Immature natural killer cell (primary cell): Measurements from ENCODE around the gene ADAP1. TPM values are rescaled to one million over a fixed set of nuclear protein-coding genes. Genes with fewer than 3 reads are reported as not detected.
A peak's percentile ranks its signal among the peaks of the same experiment; 100 is the strongest.
"Not testable (repeated sequence)": the region's sequence is repeated elsewhere in the genome, so short reads cannot be mapped to it uniquely, and the experiment has no call there.

Experiments
- DNase-seq, 3 donors: peaks; one replicate each; pipeline ENCODE4 v3.0.0; 2022; ENCODE audit warnings: mixed read lengths in 1 of 3
- H3K27ac Mint-ChIP-seq, 6 donors: one replicate each; pipeline ENCODE4 v1.8.0; 2020; ENCODE audit warnings: mixed read lengths in 6 of 6, mild to moderate bottlenecking in 5 of 6, inconsistent platforms in 4 of 6, moderate library complexity in 3 of 6
- H3K27me3 Mint-ChIP-seq, 3 donors: one replicate each; pipeline ENCODE4 v1.8.0; 2020 to 2021; ENCODE audit warnings: low read depth in 3 of 3, mild to moderate bottlenecking in 3 of 3, mixed read lengths in 3 of 3, moderate library complexity in 3 of 3, inconsistent platforms in 1 of 3
- H3K36me3 Mint-ChIP-seq, 3 donors: one replicate each; pipeline ENCODE4 v1.8.0; 2020; ENCODE audit warnings: mixed read lengths in 3 of 3, inconsistent platforms in 2 of 3, mild to moderate bottlenecking in 2 of 3
- H3K4me1 Mint-ChIP-seq, 2 donors: one replicate each; pipeline ENCODE4 v1.8.0; 2020; ENCODE audit warnings: inconsistent platforms in 2 of 2, mild to moderate bottlenecking in 2 of 2, mixed read lengths in 2 of 2, moderate library complexity in 1 of 2
- H3K4me3 Mint-ChIP-seq, 5 donors: one replicate each; pipeline ENCODE4 v1.8.0; 2020; ENCODE audit warnings: mild to moderate bottlenecking in 5 of 5, mixed read lengths in 5 of 5, inconsistent platforms in 3 of 5, moderate library complexity in 3 of 5
- H3K9me3 Mint-ChIP-seq, 6 donors: one replicate each; pipeline ENCODE4 v1.8.0; 2020; ENCODE audit warnings: mild to moderate bottlenecking in 6 of 6, mixed read lengths in 6 of 6, inconsistent platforms in 4 of 6, moderate library complexity in 3 of 6
- polyA plus RNA-seq, 3 donors: library from polyadenylated mRNA; unstranded; fragments of 300-500 nt; fragmentation: Illumina TruSeq; gene quantifications; one replicate each; pipeline ENCODE4 v1.2.3, GENCODE V29; 2021

ADAP1 gene, protein sequence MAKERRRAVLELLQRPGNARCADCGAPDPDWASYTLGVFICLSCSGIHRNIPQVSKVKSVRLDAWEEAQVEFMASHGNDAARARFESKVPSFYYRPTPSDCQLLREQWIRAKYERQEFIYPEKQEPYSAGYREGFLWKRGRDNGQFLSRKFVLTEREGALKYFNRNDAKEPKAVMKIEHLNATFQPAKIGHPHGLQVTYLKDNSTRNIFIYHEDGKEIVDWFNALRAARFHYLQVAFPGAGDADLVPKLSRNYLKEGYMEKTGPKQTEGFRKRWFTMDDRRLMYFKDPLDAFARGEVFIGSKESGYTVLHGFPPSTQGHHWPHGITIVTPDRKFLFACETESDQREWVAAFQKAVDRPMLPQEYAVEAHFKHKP
- polyA plus RNA-seq: 10 to 100 TPM; 49.7 to 72.1 (median 55.1) TPM

DNA sequence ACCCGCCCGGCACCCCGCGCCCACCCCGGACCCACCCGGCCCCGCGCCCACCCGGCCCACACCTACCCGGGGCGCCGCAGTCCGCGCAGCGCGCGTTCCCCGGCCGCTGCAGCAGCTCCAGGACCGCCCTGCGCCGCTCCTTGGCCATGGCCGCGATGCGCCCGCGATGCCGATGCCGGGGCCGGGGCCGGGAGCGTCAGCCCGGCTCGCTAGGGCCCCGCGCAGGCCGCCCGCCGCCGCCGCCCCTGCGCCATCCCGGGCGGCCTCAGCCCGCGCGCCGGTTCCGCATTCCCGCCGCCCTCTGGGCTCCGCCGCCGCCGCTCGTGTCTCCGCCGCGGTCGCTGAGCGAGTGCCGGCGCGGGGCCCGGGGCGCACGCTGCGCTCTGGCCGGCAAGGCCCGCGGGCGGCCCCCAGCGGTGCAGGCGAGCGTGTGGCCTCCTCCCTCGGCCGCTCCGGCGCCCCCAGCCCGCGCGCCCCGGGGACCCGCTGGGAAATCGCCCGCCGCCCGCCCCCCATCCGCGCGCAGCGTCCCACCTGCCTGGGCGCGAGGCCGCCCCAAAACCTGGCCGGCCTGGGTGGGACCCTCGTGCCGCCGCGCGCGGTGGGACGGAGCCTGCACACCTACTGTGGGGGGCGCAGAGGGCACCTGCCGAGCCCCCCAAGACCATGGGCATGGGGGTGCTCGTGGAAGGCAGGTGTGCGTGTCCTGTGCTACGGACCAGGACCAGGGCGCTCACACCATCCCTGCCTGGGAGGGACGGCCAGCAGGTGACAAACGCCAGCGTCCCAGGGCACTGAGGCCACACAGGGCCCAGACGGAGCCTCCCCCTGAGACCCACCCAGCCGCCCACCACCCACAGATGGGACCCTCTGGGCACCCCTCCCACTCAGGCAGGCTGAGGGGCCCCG, at the start of gene ADAP1:
Gene ADAP1 (minus strand): TSS at position 351 of the 909 bp plus-strand sequence. CDS start 203 bp downstream, at position 148.
- Mint-ChIP-seq H3K27me3 (peaks cover 0 to 9% (median 5%) of the 10 kb centered on the region in 3 donors), H3K27ac (peak within 1 kb of the TSS; percentile 40 to 88 (median 58)), H3K4me1 (peaks cover 21 to 29% of the 10 kb centered on the region in 2 donors), H3K9me3 (no peaks in the 10 kb centered on the region), H3K4me3 (peak within 1 kb of the TSS; percentile 70 to 82 (median 78)), H3K36me3 (no peaks in the 10 kb centered on the region)
- peak; percentile 73 to 81 (median 80) for DNase-seq

DNA sequence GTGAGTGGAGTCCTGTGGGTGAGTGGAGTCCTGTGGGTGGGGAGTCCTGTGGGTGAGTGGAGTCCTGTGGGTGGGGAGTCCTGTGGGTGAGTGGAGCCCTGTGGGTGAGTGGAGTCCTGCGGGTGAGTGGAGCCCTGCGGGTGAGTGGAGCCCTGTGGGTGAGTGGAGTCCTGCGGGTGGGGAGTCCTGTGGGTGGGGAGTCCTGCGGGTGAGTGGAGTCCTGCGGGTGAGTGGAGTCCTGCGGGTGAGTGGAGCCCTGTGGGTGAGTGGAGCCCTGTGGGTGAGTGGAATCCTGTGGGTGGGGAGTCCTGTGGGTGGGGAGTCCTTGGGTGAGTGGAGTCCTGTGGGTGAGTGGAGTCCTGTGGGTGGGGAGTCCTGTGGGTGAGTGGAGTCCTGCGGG, 48.0 kb upstream of the ADAP1 start:
- not testable (repeated sequence) for H3K36me3 Mint-ChIP-seq, H3K9me3 Mint-ChIP-seq, DNase-seq, H3K4me3 Mint-ChIP-seq
- Mint-ChIP-seq H3K4me1 (peaks cover 0 to 11% of the 10 kb centered on the region in 2 donors), H3K27me3 (peaks cover 19 to 27% (median 23%) of the 10 kb centered on the region in 3 donors), H3K27ac (peak overlapping the region in 2 of 6 donors; percentile 61 to 92)

DNA sequence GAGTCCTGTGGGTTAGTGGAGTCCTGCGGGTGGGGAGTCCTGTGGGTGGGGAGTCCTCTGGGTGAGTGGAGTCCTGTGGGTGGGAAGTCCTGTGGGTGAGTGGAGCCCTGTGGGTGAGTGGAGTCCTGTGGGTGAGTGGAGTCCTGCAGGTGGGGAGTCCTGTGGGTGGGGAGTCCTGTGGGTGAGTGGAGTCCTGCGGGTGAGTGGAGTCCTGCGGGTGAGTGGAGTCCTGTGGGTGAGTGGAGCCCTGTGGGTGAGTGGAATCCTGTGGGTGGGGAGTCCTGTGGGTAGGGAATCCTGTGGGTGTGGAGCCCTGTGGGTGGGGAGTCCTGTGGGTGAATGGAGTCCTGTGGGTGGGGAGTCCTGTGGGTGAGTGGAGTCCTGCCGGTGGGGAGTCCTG, 47.5 kb upstream of the ADAP1 start:
- H3K36me3 Mint-ChIP-seq, H3K9me3 Mint-ChIP-seq: not testable (repeated sequence)
- Mint-ChIP-seq H3K4me1 (peaks cover 0 to 11% of the 10 kb centered on the region in 2 donors), H3K27ac (peak overlapping the region in 2 of 6 donors; percentile 61 to 92), H3K27me3 (peaks cover 19 to 27% (median 23%) of the 10 kb centered on the region in 3 donors), H3K4me3 (peak overlapping the region in 1 of 5 donors; percentile 40)
- DNase-seq: peak; percentile 34 to 62 (median 56)

DNA sequence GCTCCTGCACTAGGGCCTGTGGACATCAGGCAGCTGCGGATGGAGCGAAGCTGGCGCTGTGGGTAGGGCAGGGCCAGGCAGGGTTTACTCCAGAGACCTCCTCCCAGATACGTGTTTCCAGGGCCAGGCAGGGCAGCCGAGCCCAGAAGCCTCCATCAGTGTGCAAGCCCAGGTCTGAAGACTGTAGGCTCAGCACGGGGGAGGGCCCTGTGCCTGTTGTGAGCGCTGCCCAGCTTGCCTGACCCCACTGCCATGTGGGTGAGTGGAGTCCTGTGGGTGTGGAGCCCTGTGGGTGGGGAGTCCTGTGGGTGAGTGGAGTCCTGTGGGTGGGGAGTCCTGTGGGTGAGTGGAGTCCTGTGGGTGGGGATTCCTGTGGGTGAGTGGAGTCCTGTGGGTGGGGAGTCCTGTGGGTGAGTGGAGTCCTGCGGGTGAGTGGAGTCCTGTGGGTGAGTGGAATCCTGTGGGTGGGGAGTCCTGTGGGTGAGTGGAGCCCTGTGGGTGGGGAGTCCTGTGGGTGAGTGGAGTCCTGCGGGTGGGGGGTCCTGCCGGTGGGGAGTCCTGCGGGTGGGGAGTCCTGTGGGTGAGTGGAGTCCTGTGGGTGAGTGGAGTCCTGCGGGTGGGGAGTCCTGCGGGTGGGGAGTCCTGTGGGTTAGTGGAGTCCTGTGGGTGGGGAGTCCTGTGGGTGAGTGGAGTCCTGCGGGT, 46.7 kb upstream of the ADAP1 start:
- H3K4me1 Mint-ChIP-seq: peaks cover 0 to 11% of the 10 kb centered on the region in 2 donors
- not testable (repeated sequence) for H3K9me3 Mint-ChIP-seq, H3K36me3 Mint-ChIP-seq
- H3K27ac Mint-ChIP-seq: peak overlapping the region in 5 of 6 donors; percentile 30 to 92 (median 61)
- peaks cover 19 to 27% (median 23%) of the 10 kb centered on the region in 3 donors for H3K27me3 Mint-ChIP-seq
- DNase-seq: peak; percentile 40 to 62 (median 51)
- peak overlapping the region in 3 of 5 donors; percentile 18 to 36 (median 27) for H3K4me3 Mint-ChIP-seq

DNA sequence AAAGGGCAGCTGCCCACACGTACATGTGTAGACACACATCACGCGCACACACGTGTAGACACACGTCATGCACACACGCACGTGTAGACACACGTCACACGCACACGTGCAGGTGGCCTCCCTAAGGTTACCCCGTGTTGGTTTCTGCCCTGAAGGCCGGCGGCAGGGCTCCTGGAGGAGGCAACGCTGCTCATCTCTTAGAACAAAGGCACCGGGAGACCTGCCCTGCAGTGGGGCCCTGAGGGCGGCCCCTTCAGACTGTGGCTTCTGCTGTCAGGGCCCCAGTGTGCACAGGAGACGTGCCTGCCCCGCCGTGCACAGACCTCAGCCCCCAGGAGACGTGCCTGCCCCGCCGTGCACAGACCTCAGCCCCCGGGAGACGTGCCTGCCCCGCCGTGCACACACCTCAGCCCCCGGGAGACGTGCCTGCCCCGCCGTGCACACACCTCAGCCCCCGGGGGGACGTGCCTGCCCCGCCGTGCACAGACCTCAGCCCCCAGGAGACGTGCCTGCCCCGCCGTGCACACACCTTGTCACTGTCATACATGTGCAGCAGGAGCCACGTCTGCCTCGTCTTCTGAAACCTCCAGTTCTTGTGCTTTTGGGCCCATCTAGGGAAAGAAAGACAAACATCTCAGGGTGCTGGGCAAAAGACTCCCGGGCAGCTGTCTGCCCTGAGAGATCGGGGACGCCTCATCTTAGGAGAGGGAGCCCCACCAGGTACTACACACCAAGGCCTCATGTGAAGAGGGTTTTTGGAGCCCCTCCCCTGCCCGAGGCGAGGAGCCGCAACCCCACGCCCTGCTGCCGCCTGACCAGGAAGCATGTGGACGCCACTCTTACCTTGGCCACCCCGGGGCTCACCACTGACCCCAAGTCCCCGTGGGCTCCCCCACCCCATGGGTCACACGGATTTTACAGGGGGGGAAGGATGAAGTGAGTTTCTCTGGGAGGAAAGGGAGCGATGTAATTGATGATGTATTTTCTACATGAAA, 45.8 kb upstream of the ADAP1 start:
- no peaks in the 10 kb centered on the region for H3K9me3 Mint-ChIP-seq
- H3K27me3 Mint-ChIP-seq: peaks cover 19 to 27% (median 21%) of the 10 kb centered on the region in 3 donors
- H3K27ac Mint-ChIP-seq: peak overlapping the region in 1 of 6 donors; percentile 27
- no peak for DNase-seq
- H3K4me3 Mint-ChIP-seq: no peak overlapping the region
- H3K4me1 Mint-ChIP-seq: peaks cover 0 to 11% of the 10 kb centered on the region in 2 donors
- peaks cover 0 to 5% (median 4%) of the 10 kb centered on the region in 3 donors for H3K36me3 Mint-ChIP-seq

DNA sequence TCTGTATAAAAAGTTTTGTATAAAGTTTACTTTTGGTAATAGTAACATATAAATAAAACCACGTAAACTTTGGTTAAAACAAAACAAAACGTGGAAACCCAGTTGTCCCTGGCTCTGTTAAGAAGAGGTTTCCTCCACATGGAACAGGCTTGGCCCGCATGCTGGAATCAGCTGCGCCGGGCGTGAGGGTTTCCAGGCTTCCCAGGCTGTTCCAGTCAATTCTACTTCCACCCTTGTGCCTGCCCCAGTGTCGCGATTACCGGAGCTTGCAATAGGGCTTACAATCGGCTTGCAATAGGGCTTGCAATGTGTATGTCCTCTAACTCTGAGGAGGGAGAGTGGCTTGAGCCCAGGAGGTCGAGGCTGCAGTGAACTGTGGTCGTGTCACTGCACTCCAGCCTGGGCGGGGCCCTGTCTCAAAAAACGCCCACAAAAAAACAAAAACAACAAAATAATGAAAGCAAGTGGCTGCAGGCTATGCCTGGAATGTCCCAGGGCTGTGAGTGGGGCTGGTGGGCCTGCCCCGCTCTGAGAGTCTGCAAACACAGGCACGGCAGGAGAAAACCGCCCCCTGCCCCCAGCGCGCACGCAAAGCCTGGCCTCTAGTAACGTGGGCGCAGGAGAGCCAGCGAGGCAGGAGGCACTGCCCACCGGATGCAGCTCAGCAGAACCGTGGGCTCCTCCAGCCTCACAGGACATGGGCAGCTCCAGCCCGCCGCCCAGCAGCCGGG, 44.8 kb upstream of the ADAP1 start:
- Mint-ChIP-seq H3K27ac (peak overlapping the region in 1 of 6 donors; percentile 27), H3K4me1 (peaks cover 0 to 11% of the 10 kb centered on the region in 2 donors), H3K27me3 (peaks cover 18 to 26% (median 20%) of the 10 kb centered on the region in 3 donors), H3K9me3 (no peaks in the 10 kb centered on the region), H3K36me3 (peaks cover 0 to 5% (median 4%) of the 10 kb centered on the region in 3 donors), H3K4me3 (no peak overlapping the region)
- DNase-seq: no peak

DNA sequence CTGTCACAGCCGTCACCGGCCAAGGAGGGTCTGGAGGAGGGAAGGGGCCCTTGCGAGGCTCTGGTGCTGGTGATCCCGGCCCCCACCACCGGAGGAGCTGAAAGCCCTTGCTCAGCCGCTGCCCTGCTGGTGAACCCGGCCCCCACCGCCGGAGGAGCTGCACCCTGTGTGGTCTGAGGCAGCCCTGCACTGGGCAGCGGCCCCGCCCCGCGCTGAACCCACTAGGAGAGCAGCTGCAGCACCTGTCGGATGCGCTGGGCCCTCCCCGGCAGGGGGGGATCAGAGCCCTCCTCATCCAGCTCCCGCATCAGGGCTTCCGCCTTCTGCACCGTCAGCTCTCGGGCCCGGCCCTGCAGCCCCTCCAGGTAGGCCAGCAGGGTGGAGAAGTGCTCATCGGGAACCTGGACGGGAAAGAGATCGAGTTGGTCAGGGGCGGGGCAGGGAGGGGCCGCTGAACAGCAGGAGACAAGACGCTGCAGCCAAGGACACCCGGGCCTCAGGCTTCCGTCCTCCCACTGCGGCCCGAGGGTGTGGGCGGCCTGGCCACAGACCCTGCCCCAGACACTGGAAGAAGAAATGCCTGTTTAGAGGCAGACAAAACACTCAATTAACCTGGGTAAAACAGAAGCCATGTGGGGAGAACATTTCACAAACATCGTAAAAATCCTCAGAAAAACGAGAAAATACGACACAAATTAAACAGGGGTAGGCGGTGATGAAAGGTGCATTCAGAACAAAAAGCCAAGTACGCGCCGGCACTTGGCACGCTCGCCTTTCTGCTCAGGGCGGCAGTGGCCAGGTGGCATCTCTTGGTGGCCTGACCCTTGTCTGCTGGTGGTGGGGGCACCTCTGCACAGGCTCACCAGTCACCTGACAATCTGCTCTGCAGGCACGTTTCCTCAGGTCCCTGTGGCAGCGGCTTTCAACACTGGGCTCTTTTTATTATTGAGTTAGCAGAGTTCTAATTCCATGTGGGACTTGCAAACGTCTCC, 43.2 kb upstream of the ADAP1 start:
- Mint-ChIP-seq H3K9me3 (no peaks in the 10 kb centered on the region), H3K4me1 (peaks cover 0 to 16% of the 10 kb centered on the region in 2 donors), H3K27me3 (peaks cover 19 to 29% (median 23%) of the 10 kb centered on the region in 3 donors), H3K4me3 (no peak overlapping the region), H3K27ac (peak overlapping the region in 1 of 6 donors; percentile 46), H3K36me3 (peaks cover 0 to 5% (median 4%) of the 10 kb centered on the region in 3 donors)
- DNase-seq: no peak

DNA sequence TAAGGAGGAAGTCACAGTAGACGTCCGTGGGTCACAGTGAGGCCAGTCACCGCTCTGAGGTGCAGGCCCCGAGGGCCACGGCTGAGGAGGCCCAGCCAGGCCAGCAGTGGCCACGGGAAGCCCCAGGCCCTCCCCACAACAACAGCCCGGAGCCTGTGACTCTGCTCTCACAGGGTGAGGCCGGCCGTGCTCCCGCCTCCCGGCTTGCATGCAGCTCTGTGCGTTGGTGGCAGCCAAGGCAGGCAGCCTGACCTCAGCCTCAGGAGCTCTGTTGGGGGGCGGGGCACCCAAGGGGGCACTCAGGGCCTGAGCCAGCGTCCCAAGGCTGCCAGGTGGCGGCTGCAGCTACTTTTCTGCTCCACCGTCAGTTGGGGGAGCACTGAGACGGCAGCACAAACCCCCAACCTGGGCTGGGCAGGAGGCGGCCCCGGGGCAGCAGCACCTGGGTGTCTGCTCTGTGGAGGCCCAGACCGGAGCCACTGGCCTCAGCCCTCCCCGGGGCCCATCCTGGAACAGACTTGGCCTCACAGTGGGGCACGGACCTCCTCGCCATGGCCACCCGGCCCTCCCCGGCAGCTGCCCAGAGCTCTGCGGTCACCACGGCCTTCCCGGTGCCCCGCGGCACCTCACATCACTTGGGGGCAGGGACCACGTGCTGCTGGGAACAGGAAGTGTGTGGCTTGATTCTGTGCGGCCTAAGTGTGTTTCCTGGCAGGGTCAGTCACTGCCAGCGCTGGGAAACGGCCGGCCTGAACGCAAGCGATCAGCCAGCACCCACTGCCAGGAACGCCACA, 41.8 kb upstream of the ADAP1 start:
- Mint-ChIP-seq H3K4me1 (peaks cover 0 to 14% of the 10 kb centered on the region in 2 donors), H3K9me3 (no peaks in the 10 kb centered on the region), H3K36me3 (peaks cover 0 to 5% (median 4%) of the 10 kb centered on the region in 3 donors), H3K27me3 (peaks cover 10 to 18% (median 10%) of the 10 kb centered on the region in 3 donors), H3K4me3 (no peak overlapping the region), H3K27ac (no peak overlapping the region)
- no peak for DNase-seq

DNA sequence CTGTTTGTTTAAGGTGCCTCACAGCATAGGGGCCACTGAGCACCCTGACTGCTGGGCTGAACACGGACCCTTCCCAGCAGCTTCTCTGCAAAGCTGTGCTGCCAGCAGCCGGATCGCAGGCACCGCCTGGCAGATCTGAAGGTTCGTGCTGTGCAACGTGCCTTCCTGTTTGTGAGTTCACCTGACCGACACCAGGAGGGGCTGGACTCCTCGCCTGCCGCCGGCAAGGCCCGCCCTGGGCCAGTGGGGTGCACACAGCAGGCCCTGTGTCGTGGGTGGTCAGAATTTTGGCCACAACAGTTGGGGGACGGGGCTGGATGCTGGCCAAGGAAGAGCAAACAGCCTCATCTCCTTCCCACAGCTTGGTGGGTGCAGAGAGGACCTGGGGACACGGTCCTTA, 41.1 kb upstream of the ADAP1 start:
- H3K4me3 Mint-ChIP-seq: no peak overlapping the region
- no peak overlapping the region for H3K27ac Mint-ChIP-seq
- DNase-seq: no peak
- H3K4me1 Mint-ChIP-seq: peaks cover 0 to 10% of the 10 kb centered on the region in 2 donors
- no peaks in the 10 kb centered on the region for H3K9me3 Mint-ChIP-seq
- peaks cover 0 to 5% (median 4%) of the 10 kb centered on the region in 3 donors for H3K36me3 Mint-ChIP-seq
- peaks cover 4 to 19% (median 5%) of the 10 kb centered on the region in 3 donors for H3K27me3 Mint-ChIP-seq

DNA sequence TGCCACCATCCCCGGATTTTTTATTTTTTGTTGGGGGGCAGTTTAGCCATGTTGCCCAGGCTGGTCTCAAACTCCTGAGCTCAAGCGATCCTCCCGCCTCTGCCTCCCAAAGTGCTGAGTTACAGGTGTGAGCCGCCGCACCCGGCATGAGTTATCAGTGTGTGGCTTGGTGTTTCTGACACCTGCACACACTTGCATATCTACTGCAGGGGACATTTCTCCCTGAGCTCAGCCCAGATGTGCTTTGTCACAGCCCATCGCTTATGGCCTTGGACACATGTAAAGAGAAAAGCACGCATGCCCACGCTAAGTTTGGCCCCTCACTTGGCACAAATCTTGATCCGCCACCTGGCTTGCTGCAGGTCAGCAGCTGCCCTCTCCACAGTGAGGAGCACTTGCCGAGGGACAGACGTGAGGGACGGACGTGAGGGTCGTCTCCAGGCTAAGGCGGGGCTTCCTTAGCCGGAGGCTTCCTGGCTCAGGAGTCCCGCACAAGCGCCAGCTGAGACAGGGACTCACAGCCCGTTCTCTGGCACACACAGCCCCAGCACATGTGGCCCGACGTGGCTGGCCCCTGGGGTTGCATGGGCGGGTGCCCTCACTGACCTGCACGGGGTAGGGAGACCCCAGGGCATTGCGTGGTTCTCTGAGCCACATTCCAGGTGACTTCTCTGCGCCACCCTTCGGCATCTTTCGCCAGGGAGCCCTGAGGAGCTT, 40.3 kb upstream of the ADAP1 start:
- Mint-ChIP-seq H3K4me3 (no peak overlapping the region), H3K27me3 (peaks cover 0 to 16% (median 4%) of the 10 kb centered on the region in 3 donors)

More for the DNA sequence above, 40.3 kb upstream of the ADAP1 start:
- Mint-ChIP-seq H3K36me3 (peaks cover 0 to 5% (median 4%) of the 10 kb centered on the region in 3 donors), H3K4me1 (peaks cover 0 to 10% of the 10 kb centered on the region in 2 donors), H3K27ac (no peak overlapping the region), H3K9me3 (no peaks in the 10 kb centered on the region)
- DNase-seq: no peak
